WTC11 (cell line): ENCODE measurements around the gene SIAE.

Experiments
- ERG ChIP-seq: fragments of 250-450 bp; sonication (Bioruptor Pico); IDR thresholded peaks from 2 replicates; pipeline ENCODE4 v1.8.0; 2021; ENCODE audit warnings: mild to moderate bottlenecking
- FOXK1 ChIP-seq: sonication (generic); formaldehyde crosslinking; IDR thresholded peaks from 2 replicates; pipeline ENCODE4 v1.8.0; 2022; ENCODE audit warnings: mild to moderate bottlenecking, moderate library complexity, missing genetic modification reagents
- JUN ChIP-seq: sonication (generic); formaldehyde crosslinking; IDR thresholded peaks from 2 replicates; pipeline ENCODE4 v1.8.0; 2023; ENCODE audit warnings: mild to moderate bottlenecking, missing genetic modification reagents
- NFYB ChIP-seq: sonication (generic); formaldehyde crosslinking; conservative IDR thresholded peaks from 2 replicates; pipeline ENCODE4 v1.8.0; 2022; ENCODE audit warnings: low read depth, missing genetic modification reagents
- SP1 ChIP-seq: sonication (generic); formaldehyde crosslinking; conservative IDR thresholded peaks from 2 replicates; pipeline ENCODE4 v1.8.1; 2022; ENCODE audit warnings: missing genetic modification reagents
- TF ChIP-seq, protein P1 (sequence below): fragments of 200-600 bp; IDR thresholded peaks from 2 replicates; pipeline ENCODE4 v1.8.0; 2022; ENCODE audit warnings: antibody characterized with exemption
- TF ChIP-seq, protein P2 (sequence below): sonication (generic); formaldehyde crosslinking; IDR thresholded peaks from 2 replicates; pipeline ENCODE4 v1.8.1; 2023; ENCODE audit warnings: mild to moderate bottlenecking, missing genetic modification reagents, moderate library complexity
- TF ChIP-seq, protein P3 (sequence below): sonication (generic); formaldehyde crosslinking; IDR thresholded peaks from 2 replicates; pipeline ENCODE4 v1.8.1; 2022; ENCODE audit warnings: low read depth, mild to moderate bottlenecking, moderate library complexity, missing genetic modification reagents, borderline replicate concordance

GRCh38 chr11:124602193-124602592 is 71.3 kb downstream of the SIAE start:
- TF ChIP-seq JUN (CRISPR knock-in tag) (no peak), SP1 (CRISPR knock-in tag) (no peak), ERG (CRISPR knock-in tag) (no peak), FOXK1 (CRISPR knock-in tag) (no peak), NFYB (CRISPR knock-in tag) (no peak)
- TF ChIP-seq, protein P1, sequence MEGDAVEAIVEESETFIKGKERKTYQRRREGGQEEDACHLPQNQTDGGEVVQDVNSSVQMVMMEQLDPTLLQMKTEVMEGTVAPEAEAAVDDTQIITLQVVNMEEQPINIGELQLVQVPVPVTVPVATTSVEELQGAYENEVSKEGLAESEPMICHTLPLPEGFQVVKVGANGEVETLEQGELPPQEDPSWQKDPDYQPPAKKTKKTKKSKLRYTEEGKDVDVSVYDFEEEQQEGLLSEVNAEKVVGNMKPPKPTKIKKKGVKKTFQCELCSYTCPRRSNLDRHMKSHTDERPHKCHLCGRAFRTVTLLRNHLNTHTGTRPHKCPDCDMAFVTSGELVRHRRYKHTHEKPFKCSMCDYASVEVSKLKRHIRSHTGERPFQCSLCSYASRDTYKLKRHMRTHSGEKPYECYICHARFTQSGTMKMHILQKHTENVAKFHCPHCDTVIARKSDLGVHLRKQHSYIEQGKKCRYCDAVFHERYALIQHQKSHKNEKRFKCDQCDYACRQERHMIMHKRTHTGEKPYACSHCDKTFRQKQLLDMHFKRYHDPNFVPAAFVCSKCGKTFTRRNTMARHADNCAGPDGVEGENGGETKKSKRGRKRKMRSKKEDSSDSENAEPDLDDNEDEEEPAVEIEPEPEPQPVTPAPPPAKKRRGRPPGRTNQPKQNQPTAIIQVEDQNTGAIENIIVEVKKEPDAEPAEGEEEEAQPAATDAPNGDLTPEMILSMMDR = no peak
- TF ChIP-seq, protein P2, sequence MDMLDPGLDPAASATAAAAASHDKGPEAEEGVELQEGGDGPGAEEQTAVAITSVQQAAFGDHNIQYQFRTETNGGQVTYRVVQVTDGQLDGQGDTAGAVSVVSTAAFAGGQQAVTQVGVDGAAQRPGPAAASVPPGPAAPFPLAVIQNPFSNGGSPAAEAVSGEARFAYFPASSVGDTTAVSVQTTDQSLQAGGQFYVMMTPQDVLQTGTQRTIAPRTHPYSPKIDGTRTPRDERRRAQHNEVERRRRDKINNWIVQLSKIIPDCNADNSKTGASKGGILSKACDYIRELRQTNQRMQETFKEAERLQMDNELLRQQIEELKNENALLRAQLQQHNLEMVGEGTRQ (CRISPR knock-in tag) = no peak
- TF ChIP-seq, protein P3, sequence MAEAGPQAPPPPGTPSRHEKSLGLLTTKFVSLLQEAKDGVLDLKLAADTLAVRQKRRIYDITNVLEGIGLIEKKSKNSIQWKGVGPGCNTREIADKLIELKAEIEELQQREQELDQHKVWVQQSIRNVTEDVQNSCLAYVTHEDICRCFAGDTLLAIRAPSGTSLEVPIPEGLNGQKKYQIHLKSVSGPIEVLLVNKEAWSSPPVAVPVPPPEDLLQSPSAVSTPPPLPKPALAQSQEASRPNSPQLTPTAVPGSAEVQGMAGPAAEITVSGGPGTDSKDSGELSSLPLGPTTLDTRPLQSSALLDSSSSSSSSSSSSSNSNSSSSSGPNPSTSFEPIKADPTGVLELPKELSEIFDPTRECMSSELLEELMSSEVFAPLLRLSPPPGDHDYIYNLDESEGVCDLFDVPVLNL (CRISPR knock-in tag) = no peak
